ES-I3 (cell line): ENCODE measurements around the gene ADGRL3.

Experiments used
- H3K36me3 ChIP-seq: 2 replicates; pipeline ENCODE4 v1.6.1; 2013; ENCODE audit warnings: mild to moderate bottlenecking, low read length, control low read depth, moderate library complexity; ENCODE audit not compliant: insufficient read depth
- H3K4me1 ChIP-seq: 2 replicates; pipeline ENCODE4 v1.6.1; 2013; ENCODE audit warnings: mild to moderate bottlenecking, control low read depth, low read length; ENCODE audit not compliant: insufficient read depth
- H3K9ac ChIP-seq: 2 replicates; pipeline ENCODE4 v1.6.1; 2013; ENCODE audit warnings: low read depth, mild to moderate bottlenecking, low read length, moderate library complexity
- H3K9me3 ChIP-seq: 2 replicates; pipeline ENCODE4 v1.6.1; 2013; ENCODE audit warnings: mild to moderate bottlenecking, low read length, moderate library complexity; ENCODE audit not compliant: control insufficient read depth, insufficient read depth

Gene ADGRL3

DNA sequence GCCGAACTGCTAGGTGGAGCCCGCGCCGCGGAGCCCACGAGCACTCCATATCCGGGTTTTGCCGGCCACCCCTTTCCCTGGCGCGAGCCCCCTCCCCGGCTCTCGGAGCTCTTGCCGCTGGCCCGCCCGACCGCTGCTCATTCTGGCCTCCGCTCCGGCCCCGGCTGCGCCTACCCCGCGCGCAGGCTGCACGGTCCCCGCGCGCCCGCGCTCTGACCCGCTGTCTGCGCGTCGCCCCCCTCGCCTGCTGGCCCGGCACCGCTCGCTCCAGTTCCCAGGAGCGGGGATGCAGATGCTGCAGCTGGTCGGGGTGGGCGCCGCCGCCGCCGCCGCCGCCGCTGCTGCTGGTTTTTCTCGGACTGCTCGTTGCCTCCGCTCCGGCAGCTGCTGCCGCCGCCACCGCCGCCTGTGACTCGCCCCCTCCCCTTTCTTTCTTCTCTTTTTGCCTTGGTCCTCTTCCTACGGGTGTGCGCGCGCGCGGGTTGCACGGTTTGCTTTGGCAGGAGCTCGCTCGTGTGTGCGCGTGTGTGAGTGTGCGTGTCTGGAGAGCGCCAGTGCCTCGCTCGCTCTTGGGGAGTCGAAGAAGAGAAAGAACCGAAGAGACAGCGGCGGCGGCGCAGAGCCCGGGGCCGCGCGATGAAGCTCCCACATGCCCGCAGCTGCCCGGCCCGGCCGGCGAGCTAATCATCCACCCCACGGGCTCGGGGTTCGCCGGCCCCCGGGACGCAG lies at the start of gene ADGRL3:
ADGRL3 (plus strand) TSS at position 140 of the 729 bp plus-strand sequence.
- Histone ChIP-seq H3K4me1 (peaks cover 12% of the 10 kb centered on the region), H3K9me3 (no peaks in the 10 kb centered on the region), H3K36me3 (no peaks in the 10 kb centered on the region), H3K9ac (peak within 1 kb of the TSS; percentile 79)

DNA sequence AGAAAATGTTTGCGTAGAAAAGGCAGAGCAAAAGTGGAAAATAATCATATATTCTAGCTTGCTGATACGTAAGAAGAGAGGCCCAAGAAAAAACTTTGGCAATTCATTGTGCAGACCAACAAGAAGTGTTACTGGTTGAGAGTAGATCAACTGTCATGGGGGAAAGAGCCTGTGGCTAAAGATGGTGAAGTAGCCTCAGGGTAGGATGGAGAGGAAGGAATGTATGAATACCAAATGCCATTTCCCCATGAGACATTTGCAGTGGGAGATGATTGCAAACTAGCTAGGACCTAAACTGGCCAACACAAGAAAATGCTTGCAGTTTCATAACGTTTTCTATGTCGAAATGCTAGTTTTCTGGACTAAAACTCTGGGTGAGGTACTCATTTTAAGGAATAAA lies 47.7 kb upstream of the ADGRL3 start:
- H3K36me3 ChIP-seq: no peaks in the 10 kb centered on the region
- no peaks in the 10 kb centered on the region for H3K9me3 ChIP-seq
- H3K9ac ChIP-seq: no peak overlapping the region
- no peaks in the 10 kb centered on the region; the same call in 1 of the 2 replicates for H3K4me1 ChIP-seq

DNA sequence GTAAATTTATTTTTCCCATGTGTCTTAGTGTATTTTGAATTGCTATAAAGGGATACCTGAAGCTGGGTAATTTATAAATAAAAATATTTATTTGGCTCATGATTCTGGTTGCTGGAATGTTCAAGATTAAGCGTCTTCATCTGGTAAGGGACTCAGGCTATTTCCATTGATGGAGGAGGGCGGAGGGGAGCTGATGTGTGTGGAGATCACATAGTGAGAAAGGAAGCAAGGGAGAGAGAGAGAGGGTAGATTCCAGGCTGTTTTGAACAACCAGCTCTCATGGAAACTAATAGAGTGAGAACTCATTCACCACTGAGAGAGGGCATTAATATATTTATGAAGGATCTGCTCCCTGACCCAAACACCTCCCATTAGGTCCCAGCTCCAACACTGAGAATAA lies 39.6 kb upstream of the ADGRL3 start:
- H3K9me3 ChIP-seq: no peaks in the 10 kb centered on the region
- no peak overlapping the region for H3K9ac ChIP-seq

DNA sequence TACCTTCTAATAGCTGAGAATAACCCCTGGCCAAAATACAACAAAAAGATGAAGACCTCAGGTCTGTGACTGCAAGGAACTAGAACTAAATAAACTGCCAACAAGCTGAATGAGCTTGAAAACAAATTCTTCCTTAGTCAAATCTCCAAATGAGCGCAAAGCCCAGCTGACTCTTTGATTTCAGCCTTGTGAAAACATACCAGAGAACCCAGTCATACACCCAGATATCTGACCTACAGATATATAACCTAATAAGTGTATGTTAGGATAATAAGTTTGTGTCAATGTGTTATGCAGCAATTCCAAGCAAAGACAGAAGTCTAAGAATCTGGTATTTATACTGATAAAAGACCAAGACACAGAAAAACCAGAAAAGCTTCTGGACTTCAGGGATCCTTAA lies 38.0 kb upstream of the ADGRL3 start:
- no peak overlapping the region for H3K9ac ChIP-seq
- H3K4me1 ChIP-seq: no peaks in the 10 kb centered on the region; the same call in 1 of the 2 replicates
- H3K36me3 ChIP-seq: no peaks in the 10 kb centered on the region
- H3K9me3 ChIP-seq: no peaks in the 10 kb centered on the region

More for the DNA sequence above, 39.6 kb upstream of the ADGRL3 start:
- Histone ChIP-seq H3K4me1 (no peaks in the 10 kb centered on the region; the same call in 1 of the 2 replicates), H3K36me3 (no peaks in the 10 kb centered on the region)

DNA sequence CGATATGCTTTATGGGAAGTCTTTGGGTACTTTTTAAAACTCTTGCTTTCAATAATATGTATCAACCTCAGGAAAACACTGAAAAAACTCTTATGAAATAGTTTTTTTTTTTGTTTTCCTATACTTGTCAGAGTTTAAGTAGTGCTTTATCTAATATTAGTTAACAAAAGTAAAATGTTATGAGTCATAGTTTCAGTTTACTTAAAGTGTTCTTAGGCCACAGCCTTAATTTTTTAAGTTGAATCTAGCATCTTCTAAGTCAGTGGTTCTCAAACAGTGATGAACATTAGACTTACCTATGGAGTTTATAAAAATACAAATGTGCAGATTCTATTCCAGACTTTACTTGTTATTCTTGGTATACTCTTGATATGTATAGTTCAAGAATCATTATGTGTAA lies 26.3 kb upstream of the ADGRL3 start:
- Histone ChIP-seq H3K4me1 (no peaks in the 10 kb centered on the region), H3K9ac (no peak overlapping the region), H3K9me3 (no peaks in the 10 kb centered on the region)

DNA sequence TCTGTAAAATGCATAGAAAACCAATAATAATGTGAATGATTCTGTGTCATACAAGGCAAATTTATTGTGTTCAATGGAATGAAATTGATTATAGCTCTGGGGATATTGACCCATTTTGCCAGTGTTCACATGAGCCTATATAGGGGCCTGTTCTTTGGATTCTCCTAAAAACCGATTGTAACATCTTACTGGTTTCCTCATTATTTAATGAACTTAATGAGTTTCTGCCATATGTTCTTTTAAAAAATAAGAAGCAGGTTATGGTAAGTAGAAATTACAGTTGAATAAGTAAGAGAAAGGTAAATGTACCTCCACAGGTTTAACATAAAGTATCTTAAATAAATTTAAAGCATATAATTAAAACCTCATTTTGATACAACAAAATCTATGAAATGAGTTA lies 24.6 kb upstream of the ADGRL3 start:
- Histone ChIP-seq H3K9ac (no peak overlapping the region), H3K36me3 (no peaks in the 10 kb centered on the region), H3K9me3 (no peaks in the 10 kb centered on the region)

More for the DNA sequence above, 26.3 kb upstream of the ADGRL3 start:
- H3K36me3 ChIP-seq: no peaks in the 10 kb centered on the region

DNA sequence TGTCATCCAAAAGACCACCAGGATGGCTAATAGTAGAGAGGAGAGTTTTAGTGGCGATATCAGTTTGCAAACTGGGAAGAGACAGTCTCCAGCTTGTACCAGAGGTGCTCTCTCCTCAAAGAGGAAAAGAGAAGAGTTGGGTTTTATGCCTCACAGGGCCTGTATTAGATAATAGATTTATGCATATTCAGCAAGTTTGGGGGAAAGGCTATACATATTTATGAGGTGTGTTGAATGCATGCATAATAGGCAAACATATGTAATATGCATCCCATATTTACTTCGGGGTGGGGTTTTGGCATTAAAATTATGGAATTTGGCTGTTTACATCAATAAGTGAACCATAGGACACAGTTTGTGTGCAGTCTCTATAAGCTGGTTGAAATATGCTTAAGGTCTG lies 22.8 kb upstream of the ADGRL3 start:
- no peaks in the 10 kb centered on the region for H3K9me3 ChIP-seq

More for the DNA sequence above, 24.6 kb upstream of the ADGRL3 start:
- H3K4me1 ChIP-seq: no peaks in the 10 kb centered on the region

DNA sequence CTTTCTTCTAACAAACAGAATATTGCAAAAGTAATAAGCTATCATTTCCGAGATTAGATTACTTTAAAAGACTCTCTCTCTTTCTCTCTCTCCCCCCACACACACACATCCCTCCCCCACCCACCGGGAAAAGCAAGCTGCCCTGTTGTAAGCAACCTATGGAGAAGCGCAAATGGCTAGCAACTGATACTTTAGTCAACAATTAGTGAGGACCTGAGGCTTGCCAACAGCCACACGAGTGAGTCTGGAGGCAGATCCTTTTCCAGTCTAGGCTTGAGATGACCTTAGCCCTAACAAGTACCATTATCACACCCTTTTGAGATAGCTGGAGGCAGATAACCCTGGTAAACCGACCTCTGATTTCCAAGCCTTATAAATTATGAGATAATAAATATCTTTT lies 19.7 kb upstream of the ADGRL3 start:
- Histone ChIP-seq H3K4me1 (no peaks in the 10 kb centered on the region), H3K36me3 (no peaks in the 10 kb centered on the region), H3K9ac (no peak overlapping the region), H3K9me3 (peaks cover 3% of the 10 kb centered on the region)

More for the DNA sequence above, 22.8 kb upstream of the ADGRL3 start:
- Histone ChIP-seq H3K9ac (no peak overlapping the region), H3K4me1 (no peaks in the 10 kb centered on the region), H3K36me3 (no peaks in the 10 kb centered on the region)

DNA sequence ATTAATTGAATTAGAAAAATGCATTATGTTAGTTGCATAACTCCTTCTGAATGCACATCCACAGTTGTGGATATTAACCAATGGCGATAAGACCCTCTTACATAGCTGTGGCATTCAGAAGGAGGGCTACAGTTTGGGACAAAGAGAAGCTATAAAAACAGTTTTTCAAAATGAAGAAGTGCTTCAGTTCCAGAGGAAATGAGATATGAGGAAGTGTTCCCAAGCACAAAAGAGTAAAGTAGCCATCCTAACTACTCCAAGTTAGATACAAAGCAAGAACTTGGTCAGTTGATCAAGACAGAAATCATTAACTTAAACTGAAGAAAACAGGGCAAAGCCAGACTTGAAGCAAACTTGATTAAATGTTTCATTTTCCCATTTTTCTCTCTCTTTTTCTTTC lies 17.2 kb upstream of the ADGRL3 start:
- no peaks in the 10 kb centered on the region for H3K36me3 ChIP-seq
- H3K4me1 ChIP-seq: no peaks in the 10 kb centered on the region
- no peak overlapping the region for H3K9ac ChIP-seq
- H3K9me3 ChIP-seq: peaks cover 3% of the 10 kb centered on the region

DNA sequence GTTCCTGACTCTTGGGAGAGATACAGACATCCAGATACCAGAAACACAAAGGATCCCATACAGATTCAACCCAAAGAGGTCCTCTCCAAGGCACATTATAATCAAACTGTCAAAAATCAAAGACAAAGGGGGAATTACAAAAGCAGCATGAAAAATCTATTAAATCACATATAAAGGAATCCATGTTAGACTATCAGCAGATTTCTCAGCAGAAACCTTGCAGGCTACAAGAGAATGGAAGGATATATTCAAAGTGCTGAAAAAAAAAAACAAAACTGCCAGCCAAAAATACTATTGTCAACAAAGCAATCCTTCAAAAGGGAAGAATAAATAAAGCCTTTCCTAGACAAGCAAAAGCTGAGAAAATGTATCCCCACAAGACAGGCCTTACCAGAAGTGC lies 14.8 kb upstream of the ADGRL3 start:
- no peak overlapping the region for H3K9ac ChIP-seq
- no peaks in the 10 kb centered on the region for H3K36me3 ChIP-seq
- H3K4me1 ChIP-seq: peaks cover 3% of the 10 kb centered on the region; the same call in 1 of the 2 replicates
- H3K9me3 ChIP-seq: peaks cover 3% of the 10 kb centered on the region

DNA sequence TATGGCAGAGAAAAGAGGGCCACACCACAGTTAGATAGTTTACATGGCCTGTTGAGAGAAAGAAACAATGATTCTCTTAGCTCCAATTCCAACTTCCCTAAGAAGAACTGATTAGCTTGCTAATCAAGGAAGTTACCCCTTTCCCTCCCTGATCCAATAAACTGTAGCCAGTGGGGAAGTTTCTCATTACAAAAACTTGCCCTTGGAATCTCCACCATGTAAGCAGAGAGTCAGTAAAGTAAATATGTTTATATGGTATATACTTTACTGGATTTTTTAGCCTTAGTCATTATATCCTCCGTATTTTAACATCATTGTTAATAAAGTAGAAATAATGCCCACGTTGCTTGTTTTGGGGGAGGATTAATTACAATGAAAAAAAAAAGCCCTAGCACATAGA lies 7.7 kb upstream of the ADGRL3 start:
- Histone ChIP-seq H3K9ac (no peak overlapping the region), H3K36me3 (no peaks in the 10 kb centered on the region), H3K9me3 (no peaks in the 10 kb centered on the region; the same call in 1 of the 2 replicates), H3K4me1 (peaks cover 3% of the 10 kb centered on the region; the same call in 1 of the 2 replicates)

DNA sequence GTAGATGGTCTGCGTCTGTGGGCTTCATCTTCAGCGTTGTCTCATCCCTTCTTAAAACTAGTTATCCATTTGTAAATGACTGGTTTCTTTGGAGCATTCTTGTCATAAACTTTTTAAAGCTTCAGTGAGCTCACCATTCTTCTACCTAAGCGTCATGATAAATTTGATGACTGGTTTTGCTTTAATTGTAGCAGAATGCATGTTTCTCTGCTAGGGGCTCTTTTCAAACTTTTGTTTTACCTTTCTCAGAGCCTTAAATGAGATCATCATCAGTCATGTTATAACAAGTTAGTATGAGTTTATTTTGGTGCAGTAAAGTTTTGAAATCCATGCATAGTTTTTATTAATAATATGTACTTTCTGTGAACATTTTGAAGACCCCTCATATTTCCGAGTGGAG lies 6.3 kb upstream of the ADGRL3 start:
- H3K36me3 ChIP-seq: no peaks in the 10 kb centered on the region
- peaks cover 3% of the 10 kb centered on the region; the same call in 1 of the 2 replicates for H3K4me1 ChIP-seq
- H3K9ac ChIP-seq: no peak overlapping the region
- H3K9me3 ChIP-seq: no peaks in the 10 kb centered on the region

DNA sequence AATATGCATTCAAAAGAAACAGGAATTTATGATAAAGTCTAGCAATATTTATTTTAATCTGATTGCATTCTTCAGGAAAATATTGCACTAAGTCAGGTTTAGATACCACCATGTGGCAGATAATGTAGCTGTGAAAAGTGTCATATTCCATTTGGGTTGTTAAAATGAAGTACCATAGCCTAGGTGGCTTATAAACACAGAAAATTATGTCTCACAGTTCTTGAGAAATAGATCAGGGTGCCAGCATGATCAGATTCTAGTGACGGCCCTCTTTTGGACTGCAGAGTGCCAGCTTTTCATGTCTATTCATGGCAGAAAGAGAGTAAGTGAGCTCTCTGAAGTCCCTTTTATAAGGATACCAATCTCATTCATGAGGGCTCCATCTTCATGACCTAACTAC lies 5.6 kb upstream of the ADGRL3 start:
- H3K9ac ChIP-seq: no peak overlapping the region
- peaks cover 3% of the 10 kb centered on the region; the same call in 1 of the 2 replicates for H3K4me1 ChIP-seq
- H3K9me3 ChIP-seq: no peaks in the 10 kb centered on the region
- H3K36me3 ChIP-seq: no peaks in the 10 kb centered on the region

DNA sequence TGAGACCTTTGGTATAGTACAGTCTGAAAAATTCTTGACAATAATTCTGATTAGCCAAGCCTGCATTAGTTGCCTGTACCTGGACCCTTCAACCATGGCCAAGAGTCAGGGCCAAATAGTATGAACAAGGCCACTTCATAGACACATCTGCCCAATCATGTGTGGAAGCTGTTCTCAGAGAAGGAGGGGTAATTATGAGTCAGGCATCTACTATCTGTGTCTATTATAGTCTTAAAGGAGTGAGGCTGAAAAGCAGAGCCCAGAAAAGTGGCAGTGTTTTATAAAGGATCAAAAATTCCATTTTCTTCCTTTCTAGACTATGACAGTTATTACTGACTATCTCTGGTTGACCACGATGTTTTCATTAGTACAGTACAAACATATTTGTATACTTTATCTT lies 5.0 kb upstream of the ADGRL3 start:
- Histone ChIP-seq H3K4me1 (peaks cover under 1% of the 10 kb centered on the region; the same call in 1 of the 2 replicates), H3K9ac (no peak overlapping the region), H3K9me3 (no peaks in the 10 kb centered on the region), H3K36me3 (no peaks in the 10 kb centered on the region)

DNA sequence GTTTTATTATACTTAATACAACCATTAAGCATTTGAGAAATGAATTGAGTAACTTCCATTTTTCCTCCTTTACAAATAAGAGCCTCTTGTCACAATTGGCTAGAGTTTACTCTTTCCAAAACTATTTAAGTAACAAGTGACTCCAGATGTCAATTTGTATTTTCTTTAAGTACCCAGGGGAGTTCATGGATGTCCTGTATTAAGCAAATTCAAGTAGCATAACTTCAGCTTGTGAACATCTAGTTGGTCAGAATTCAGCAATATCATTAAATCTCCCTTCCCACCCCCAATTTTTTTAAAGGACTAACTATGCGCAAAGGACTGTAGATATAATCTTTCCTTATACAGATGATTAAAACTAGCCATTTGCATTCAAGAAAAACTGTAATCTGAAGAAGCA lies 1.4 kb upstream of the ADGRL3 start:
- Histone ChIP-seq H3K36me3 (no peaks in the 10 kb centered on the region), H3K9me3 (no peaks in the 10 kb centered on the region), H3K4me1 (no peaks in the 10 kb centered on the region; the same call in 1 of the 2 replicates), H3K9ac (no peak overlapping the region)
